Uterus (tissue), 4 donors: Measurements from ENCODE around the gene NKD2. TPM values are rescaled to one million over a fixed set of nuclear protein-coding genes. Genes with fewer than 3 reads are reported as not detected.

ENCODE experiments used
- DNase-seq, 2 donors: peaks; one replicate each; pipeline ENCODE4 v3.0.0-alpha.2; 2019 to 2020
- H3K27ac ChIP-seq, 2 donors: fragments of 200-600 bp; sonication (generic); 1 replicate in 1 of 2; 2 replicates in 1 of 2; pipeline ENCODE4 v1.5.1; 2016 to 2018
- H3K27me3 ChIP-seq, 2 donors: fragments of 200-600 bp; sonication (generic); one replicate each; pipeline ENCODE4 v1.5.1; 2018 to 2019; ENCODE audit warnings: control low read depth in 1 of 2
- H3K36me3 ChIP-seq, 2 donors: fragments of 200-600 bp; sonication (generic); one replicate each; pipeline ENCODE4 v1.5.1; 2019; ENCODE audit warnings: control low read depth in 1 of 2
- H3K4me1 ChIP-seq, 2 donors: fragments of 200-600 bp; sonication (generic); one replicate each; pipeline ENCODE4 v1.5.1; 2018 to 2019; ENCODE audit warnings: control low read depth in 1 of 2
- H3K4me3 ChIP-seq, 2 donors: fragments of 200-600 bp; sonication (generic); 1 replicate in 1 of 2; 2 replicates in 1 of 2; pipeline ENCODE4 v1.5.1; 2018 to 2019; ENCODE audit warnings: mild to moderate bottlenecking in 1 of 2
- H3K9me3 ChIP-seq, 2 donors: fragments of 200-600 bp; sonication (generic); one replicate each; pipeline ENCODE4 v1.5.1; 2019; ENCODE audit warnings: control low read depth in 1 of 2
- CTCF ChIP-seq, 4 experiments: fragments of 200-600 bp in 2 of 4; fragments of 450-650 bp in 2 of 4; sonication (generic) in 2 of 4; IDR thresholded peaks; one replicate each; pipeline ENCODE4 v1.5.1; 2016 to 2019; ENCODE audit warnings: antibody characterized with exemption in 4 of 4, mild to moderate bottlenecking in 2 of 4, moderate library complexity in 1 of 4
- POLR2A ChIP-seq, 2 donors: fragments of 450-650 bp; IDR thresholded peaks; one replicate each; pipeline ENCODE4 v1.6.1; 2016; ENCODE audit warnings: antibody characterized with exemption in 2 of 2, mild to moderate bottlenecking in 1 of 2, moderate library complexity in 1 of 2
- intact Hi-C: fragments of 100-400 bp; cut with DNase I; formaldehyde crosslinking; loops from one replicate; pipeline ENCODE4 v1.15.1; 2023; ENCODE audit warnings: low total_unique reads
- total RNA-seq, 4 donors: library from RNA; depleted of rRNA in 3 of 4; stranded (reverse); fragments of >200 nt in 3 of 4; gene quantifications; one replicate each; pipeline versions ENCODE4 v1.1.0 to v1.2.4, GENCODE V29; 2014 to 2023
- donor health status: DM: yes; HTN: yes; CAD: no.

Gene NKD2
- total RNA-seq, 4 donors from 2014 or later = 2.5 to 11.1 TPM; not detected in 2

- no peak overlapping the region for H3K4me3 ChIP-seq
- H3K27ac ChIP-seq = no peak overlapping the region
- H3K36me3 ChIP-seq = no peaks in the 10 kb centered on the region
- intact Hi-C loops = no loop called here
- H3K27me3 ChIP-seq = peaks cover 4 to 9% of the 10 kb centered on the region in 2 donors
- peaks cover 0 to 9% of the 10 kb centered on the region in 2 donors for H3K4me1 ChIP-seq
- DNase-seq = peak; percentile 8 to 11
- TF ChIP-seq POLR2A (IDR thresholded peaks at IDR 0.05) = no peak
- TF ChIP-seq CTCF (IDR thresholded peaks at IDR 0.05) = no peak
- no peaks in the 10 kb centered on the region for H3K9me3 ChIP-seq
Observed at GRCh38 chr5:1005904-1006655, 2.5 kb upstream of the NKD2 start.

GRCh38 chr5:1006656-1007071, 1.9 kb upstream of the NKD2 start:
- intact Hi-C loops = no loop called here

DNA sequence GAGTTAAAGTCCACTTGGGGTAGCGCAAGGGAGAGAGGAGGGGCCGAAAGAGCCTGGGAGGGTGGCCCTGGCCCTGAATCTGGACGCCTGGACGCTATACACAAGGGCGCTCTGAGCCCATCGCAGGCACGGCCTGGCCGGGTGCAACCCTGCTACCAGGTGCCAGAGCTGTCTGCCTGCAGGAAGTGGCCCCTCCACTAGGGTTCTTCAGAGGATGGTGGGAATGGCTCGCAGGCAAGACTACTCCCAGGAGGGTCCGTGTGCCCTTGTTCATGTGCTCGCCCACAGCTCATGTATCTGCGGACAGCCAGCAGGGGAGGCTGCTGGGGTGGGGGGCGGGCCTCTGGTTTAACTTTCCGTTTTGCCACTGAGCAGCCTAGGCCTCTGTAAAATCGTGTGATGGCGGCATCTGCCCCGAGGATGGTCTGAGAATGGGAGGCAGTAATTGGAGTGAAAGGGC, 1.4 kb upstream of the NKD2 start:
- TF ChIP-seq CTCF (IDR thresholded peaks at IDR 0.05) (no peak), POLR2A (IDR thresholded peaks at IDR 0.05) (no peak)
- Histone ChIP-seq H3K36me3 (no peaks in the 10 kb centered on the region), H3K27ac (no peak overlapping the region), H3K27me3 (peaks cover 4 to 9% of the 10 kb centered on the region in 2 donors), H3K9me3 (no peaks in the 10 kb centered on the region), H3K4me1 (peaks cover 0 to 9% of the 10 kb centered on the region in 2 donors), H3K4me3 (no peak overlapping the region)
- intact Hi-C loops = no loop called here
- peak in 1 of 2 donors; percentile 13 for DNase-seq

More at GRCh38 chr5:1006656-1007071, 1.9 kb upstream of the NKD2 start:
- TF ChIP-seq CTCF (IDR thresholded peaks at IDR 0.05) = no peak
- TF ChIP-seq POLR2A (IDR thresholded peaks at IDR 0.05) = no peak
- H3K36me3 ChIP-seq = no peaks in the 10 kb centered on the region
- H3K27ac ChIP-seq = no peak overlapping the region
- H3K27me3 ChIP-seq = peaks cover 4 to 9% of the 10 kb centered on the region in 2 donors
- peak; percentile 3 to 8 for DNase-seq
- H3K4me1 ChIP-seq = peaks cover 0 to 9% of the 10 kb centered on the region in 2 donors
- H3K9me3 ChIP-seq = no peaks in the 10 kb centered on the region
- H3K4me3 ChIP-seq = no peak overlapping the region

DNA sequence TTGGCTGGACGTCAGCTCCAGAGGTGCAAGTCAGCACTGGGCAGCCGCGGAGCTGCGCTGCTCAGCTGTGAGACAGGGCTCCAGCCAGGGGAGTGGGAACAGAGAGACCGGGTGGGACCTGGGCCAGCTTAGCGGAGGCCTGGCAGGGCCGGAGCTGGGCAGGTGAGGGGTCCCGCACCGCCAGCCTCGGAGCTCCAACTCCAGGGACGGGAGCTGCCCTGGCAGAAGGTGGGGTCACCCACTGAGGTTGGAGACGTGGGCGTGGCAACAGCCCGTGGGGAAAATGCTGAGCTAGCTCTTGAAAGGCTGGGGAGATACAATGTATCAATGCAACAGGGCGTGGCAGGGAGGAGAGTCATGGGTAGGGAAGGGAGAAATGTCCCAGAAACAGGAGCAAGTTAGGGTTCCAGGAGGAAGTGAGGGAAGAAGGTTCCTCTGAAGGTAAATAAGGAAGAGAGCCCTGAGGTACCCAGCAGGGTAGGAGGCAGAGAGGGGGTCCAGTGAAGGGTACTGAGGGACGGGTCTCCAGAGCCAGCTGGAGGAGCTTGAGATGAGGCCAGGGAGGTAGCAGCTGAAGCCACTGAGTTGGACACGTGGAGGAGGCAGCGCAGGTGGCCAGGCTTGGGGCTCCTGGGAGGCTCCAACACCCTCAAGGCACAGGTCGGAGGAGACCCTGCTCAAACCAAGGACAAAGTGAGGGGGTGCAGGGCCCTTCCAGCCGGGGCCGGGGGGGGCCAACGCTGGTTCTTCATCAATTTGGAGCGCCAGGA, 736 bp upstream of the NKD2 start:
- intact Hi-C loops = no loop called here
- peaks cover 4 to 9% of the 10 kb centered on the region in 2 donors for H3K27me3 ChIP-seq
- H3K4me3 ChIP-seq = no peak overlapping the region
- no peak overlapping the region for H3K27ac ChIP-seq
- TF ChIP-seq POLR2A (IDR thresholded peaks at IDR 0.05) (no peak), CTCF (IDR thresholded peaks at IDR 0.05) (no peak)
- DNase-seq = peak; percentile 15
- H3K4me1 ChIP-seq = peaks cover 0 to 9% of the 10 kb centered on the region in 2 donors
- H3K36me3 ChIP-seq = no peaks in the 10 kb centered on the region
- H3K9me3 ChIP-seq = no peaks in the 10 kb centered on the region
